Loucy (cell line): ENCODE measurements around the gene RPN2.

ENCODE experiments used
- CTCF ChIP-seq: fragments of 200-600 bp; sonication (generic); conservative IDR thresholded peaks from 2 replicates; pipeline ENCODE4 v1.5.1; 2014; ENCODE audit warnings: mild to moderate bottlenecking, antibody characterized with exemption, low read length
- EZH2phosphoT487 ChIP-seq: fragments of 200-600 bp; IDR thresholded peaks from 2 replicates; pipeline ENCODE4 v1.6.1; 2018; ENCODE audit warnings: antibody characterized with exemption, mild to moderate bottlenecking, moderate library complexity, borderline replicate concordance

- TF ChIP-seq CTCF (no peak), EZH2phosphoT487 (no peak)
Measured at GRCh38 chr20:37234254-37234581, 55.1 kb downstream of the RPN2 start.
